Stimulated activated CD8-positive, alpha-beta memory T cell treated with anti-CD3 and anti-CD28 coated beads, Interleukin-7, amount 100 ng/mL, for 4 hours (primary cell): ENCODE results near the gene SNCAIP.
"Not testable (repeated sequence)": the region's sequence is repeated elsewhere in the genome, so short reads cannot be mapped to it uniquely, and the experiment has no call there.

Source experiments
- DNase-seq, 2 donors: peaks; one replicate each; pipeline ENCODE4 v3.0.0-alpha.2; 2020; ENCODE audit warnings: low read depth in 2 of 2

The SNCAIP gene

DNA sequence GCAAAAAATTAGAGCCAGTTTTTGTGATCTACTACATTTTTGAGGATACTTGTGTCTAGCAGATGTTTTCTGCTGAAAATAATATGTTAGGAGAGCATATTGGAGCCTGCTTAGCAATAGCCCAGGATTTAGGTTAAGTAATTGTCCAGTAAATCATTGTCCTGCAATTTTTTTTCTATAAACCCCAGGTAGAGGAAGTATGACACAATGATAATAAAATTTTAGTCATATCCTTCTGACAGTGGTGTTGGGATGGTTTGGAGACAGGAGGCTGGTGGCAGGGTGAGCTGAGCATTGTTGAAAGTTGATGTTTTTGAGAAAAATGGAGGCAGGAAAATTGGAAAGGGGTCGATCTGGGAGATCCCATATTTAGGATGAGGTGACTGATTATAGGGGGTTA is 3.5 kb downstream of the SNCAIP start:
- no peak for DNase-seq

DNA sequence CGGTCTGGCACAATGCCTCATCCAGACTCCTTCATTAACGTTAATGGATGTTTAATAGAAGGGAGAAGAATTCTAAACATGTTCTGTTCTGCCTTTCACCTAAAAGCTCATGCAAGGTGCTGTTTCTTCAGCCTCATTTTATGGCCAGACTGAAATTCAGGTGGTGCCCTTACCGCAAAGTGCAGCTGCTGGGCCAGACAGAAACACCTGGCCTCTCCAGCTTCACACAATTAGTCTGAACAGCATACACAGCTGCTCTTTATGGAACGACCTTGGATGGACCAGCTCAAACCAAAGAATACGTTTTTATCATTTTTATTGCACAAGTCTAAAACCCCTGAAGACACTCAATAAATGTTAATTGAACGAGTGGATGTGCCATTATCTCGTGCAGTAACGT is 4.6 kb downstream of the SNCAIP start:
- no peak for DNase-seq

DNA sequence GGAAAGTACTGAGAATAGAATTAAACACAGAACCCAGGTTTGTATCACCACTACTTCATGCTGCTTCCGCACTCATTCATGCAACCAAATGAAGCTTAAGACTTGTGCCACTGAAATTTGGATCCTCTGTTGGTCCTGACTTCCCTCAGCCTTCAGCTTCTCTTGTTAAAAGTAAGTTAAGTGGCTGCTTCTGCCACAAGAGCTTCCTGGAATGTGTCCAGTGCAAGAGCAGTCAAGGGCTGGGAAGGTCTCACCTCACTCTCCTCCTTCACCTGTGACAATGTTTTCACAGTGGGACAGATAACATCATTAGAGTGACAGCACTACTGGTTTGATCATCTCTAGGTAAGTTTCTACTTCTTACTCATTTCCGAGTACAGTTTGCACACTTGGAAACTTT is 7.9 kb downstream of the SNCAIP start:
- DNase-seq = no peak

DNA sequence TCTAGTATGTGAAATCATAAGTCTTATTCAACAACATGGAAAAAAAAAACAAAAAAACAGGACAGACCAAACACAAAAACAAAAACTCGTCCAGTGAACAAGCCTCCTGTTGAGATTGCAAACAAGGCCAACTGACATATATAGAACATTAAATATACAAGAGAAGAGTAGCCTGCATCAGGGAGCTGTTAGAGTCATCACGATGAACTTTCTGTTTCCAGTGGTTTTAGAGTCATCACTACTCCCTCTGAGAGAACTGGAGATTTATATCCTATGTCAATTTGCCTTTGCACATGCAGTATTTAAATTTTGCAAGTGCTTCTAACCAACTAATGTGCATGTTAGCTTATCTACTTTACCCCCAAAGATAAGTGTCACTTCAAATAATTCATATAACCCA is 9.9 kb downstream of the SNCAIP start:
- DNase-seq = no peak

DNA sequence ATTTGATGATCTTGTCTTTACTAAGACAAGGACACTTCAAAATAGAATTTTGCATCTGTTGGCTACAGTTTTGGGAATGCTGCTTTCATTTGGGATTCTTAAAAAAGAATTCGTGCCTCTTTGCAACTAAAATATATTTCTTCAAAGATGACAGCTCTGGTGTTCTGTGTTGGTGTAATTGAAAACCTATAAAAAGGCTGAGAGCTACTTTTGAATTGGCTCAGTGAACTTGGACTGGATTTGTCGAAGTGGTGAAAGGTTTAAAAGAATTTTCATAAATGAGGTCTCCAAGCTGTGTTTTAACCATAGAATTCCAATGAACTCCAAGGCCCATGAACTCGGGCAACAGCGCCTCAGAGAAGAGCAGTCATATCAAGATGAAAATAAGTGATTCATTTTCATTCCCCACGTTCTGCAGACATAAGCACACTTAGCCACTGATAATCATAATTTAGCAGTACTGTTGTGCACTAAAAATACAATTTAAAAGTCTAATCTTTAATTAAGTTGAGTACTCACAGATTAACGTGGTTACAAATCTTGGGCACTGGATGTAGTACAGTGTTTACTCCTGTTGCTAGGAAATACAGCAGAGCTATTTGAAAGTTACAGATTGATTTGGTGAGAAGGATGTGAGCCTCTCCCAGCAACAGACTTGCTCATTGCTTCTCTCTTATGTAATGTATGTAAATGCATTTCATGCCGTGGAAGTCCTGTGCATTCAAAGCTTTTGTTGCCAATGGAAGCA is 10.9 kb downstream of the SNCAIP start:
- no peak for DNase-seq

DNA sequence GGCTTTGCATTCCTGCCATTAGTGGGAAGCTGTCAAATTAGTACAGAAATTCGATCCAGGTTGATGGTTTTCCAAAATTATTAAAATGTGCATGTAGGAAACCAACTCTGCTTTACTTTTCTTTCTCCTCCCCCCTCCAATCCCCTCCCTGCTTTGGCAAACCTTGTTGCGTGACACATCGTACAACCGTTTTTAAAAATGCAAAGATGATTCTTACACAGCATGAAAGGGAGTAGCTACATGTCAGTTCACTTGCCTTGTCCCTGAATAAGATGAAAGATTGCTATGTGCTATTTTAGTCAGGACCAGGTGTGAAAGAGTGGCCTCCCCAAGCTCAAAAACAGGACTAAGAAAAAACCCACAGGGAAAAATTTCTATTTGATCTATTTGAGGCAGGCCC is 11.7 kb downstream of the SNCAIP start:
- DNase-seq = no peak

DNA sequence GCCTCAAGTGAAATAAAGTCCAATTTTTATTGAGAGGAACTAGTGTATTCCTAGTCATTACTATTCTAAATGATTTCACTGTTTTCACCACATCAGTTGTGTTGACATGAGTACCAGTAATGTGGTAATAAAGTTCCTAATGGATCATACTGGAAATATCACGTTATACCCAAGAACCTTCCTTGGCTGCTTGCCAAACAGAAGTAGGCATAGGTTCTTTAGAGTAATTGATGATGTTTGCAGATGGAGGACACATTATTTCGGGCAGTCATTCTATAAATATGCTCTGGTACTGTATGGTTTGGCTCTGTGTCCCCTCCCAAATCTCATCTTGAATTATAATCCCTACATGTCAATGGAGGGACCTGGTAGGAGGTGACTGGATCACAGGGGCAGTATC is 15.1 kb downstream of the SNCAIP start:
- DNase-seq = no peak

DNA sequence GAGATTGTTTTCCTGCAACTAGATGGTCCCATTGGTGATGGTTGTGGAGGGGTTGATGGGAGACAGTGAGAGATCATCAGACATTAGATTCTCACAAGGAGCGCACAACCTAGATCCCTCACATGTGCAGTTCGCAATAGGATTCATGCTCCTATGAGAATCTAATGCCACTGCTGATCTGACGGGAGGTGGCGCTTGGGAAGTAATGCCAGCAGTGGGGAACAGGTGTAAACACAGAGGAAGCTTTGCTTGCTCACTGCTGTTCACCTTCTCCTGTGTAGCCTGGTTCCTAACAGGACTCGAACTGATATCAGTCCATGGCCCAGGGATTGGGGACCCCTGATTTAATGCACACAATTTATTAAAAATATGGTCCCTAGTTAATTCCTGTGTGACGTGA is 18.8 kb downstream of the SNCAIP start:
- DNase-seq = no peak

DNA sequence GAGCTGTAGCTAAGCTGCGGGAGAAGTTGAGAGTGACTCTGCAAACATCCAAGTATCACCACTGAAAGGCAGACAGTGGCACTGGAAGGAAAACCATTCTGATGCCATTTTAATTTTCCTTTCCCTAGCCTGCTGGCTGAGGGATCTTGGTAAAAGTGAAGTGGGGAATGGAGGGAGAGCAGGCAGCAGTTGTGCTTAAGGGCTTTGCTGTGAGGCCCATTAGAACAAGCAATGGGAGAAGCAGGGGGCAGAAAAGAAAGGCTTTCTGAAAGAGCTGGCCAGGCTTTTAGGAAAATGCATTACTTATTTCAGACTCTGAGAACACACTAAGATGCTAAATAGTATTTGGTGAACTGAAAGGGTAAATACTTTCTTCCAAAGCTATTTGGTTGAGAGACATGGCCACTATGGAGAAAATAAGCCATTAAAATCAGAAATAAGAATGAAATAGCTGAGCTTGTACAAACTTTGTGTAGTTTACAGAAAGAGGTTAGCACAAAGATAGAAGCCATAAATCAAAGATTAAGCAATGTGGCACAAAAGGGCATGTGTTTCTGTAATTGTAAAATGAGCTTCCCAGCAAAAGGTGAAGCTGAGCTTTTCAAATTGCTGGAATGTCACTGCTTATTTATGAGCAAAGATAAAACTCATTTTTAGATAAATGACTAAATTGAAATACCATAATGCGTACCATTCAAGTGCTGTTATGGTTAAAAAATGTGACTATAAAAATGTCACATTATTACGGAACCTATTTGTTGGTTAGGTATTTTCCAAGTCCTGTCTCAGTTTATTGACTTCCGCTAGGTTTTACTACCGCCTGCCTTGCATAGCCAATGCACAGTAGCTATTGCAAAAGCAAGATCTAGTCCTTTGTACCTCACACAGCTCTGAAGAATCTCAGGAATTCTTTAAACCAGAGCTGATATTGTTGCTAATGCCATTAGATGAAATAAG is 20.8 kb downstream of the SNCAIP start:
- no peak for DNase-seq

DNA sequence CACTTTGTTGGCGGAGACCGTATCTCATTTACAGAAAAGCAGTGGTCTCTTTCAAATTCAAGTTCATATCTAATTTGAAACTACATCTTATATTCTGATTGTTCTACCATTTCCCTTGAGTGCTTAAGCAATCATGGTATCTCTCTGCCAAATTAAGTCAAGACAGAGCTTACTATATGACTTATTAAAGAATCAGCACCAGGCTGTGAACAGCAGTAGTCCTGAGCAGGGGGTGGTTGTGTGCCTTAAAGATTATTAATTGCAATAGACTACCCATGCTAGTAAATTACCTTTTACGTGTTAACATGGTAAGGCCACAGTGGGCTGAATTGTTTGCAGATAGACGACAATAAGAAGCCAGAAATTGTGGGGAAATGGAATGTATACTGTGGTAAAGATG is 21.5 kb downstream of the SNCAIP start:
- no peak for DNase-seq

DNA sequence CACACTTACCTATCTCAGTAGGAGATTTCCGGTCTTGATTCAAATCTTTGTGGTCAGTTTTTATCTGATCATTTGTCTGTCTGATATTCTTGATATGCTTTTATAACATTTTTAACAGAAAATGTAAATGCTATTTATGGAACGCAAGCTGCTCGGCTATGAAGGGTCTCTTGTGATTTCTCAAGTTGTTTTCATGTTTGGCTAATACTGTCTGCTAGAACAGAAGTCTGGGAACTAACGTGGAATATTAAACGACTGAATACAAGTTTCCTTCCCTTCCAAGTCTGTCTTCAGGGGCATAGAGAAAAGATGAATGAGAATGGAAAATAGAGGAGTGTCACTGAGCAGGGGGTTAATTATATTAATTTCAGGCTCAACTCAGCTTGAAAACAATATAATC is 27.6 kb downstream of the SNCAIP start:
- DNase-seq = no peak

DNA sequence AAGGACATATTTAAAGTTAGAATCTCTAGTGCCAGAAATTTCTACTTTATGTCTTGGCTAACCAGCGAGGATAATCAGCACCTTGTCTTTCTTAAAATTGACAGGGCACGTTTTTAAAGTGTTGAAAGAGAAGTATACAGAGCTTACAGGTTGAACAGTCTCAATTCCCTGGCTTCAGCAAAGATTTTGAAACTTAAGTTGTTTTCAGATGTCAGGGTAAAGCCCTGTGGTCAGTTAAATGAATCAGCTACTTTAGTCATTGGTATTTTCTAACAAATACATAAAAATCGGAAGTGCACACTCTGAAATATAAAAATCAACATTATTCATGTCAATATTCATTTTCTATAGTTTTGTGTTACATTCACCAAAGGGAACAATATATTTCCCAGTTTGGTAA is 29.1 kb downstream of the SNCAIP start:
- DNase-seq = no peak

DNA sequence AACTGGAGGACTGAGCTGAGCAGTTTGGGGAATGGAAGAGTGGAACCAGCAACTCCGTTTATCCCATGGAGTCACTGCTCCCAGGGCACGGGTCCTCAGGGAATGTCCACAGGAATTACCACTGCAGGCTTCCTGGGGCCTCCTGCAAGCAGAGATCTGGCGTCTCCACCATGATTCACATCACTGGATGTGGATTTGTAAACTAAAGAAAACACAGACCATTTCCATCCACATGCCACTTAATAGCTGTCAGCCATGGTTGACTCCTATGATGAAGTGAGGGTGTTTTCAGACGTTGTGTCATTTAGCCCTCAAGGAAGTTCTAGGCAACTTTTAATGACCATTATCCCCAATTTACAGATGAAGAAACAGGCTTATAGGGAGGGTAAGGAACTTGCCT is 30.2 kb downstream of the SNCAIP start:
- DNase-seq = no peak

DNA sequence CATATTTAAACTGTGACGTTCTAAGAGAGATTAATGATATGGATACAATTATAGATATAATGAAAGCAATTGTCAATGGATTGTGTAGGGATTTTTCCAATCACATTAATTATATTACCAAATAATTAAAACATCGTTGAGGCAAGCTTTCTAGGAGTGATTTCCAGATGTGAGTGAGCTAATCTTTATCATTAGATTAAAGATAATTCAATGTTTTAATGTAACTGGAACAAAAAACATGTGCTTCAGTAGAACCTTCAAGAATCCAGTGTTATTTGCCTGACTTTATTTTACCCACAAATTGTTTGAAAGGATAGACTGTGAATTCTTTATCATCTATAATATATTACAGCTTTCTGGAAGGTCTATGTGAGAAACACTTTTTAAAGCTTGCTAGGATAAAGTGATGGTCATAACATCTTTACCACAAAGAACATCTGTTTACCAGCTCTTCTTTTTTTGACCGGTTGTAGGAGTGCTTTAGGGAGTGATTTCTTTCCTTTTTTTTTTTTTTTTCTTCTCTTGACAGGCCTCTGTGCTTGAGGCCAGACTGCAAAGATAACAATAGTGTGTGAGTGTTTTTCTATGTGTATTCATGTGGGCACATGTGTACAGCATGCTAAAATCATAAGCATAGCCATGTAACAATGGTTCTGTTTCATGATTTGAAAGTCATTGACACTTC is 35.0 kb downstream of the SNCAIP start:
- no peak for DNase-seq

DNA sequence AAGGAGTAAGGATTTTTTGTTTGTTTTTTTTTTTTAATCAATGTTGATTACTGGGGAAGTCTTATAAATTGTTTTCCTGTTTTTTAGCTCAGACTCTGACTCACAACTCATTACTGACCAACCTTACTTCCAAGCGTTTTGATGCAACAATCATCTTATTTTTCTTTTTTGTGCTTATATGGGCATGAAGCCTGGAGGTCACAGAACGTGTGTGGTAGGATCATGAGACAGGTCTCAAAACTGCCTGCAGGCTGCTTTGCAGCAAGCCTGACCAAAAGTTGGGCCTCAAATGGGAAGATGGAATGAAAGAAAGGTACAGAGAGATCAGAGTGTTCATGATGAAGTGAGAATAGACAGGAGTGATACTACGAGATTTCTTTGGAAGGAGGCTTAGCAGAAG is 38.5 kb downstream of the SNCAIP start:
- no peak for DNase-seq

DNA sequence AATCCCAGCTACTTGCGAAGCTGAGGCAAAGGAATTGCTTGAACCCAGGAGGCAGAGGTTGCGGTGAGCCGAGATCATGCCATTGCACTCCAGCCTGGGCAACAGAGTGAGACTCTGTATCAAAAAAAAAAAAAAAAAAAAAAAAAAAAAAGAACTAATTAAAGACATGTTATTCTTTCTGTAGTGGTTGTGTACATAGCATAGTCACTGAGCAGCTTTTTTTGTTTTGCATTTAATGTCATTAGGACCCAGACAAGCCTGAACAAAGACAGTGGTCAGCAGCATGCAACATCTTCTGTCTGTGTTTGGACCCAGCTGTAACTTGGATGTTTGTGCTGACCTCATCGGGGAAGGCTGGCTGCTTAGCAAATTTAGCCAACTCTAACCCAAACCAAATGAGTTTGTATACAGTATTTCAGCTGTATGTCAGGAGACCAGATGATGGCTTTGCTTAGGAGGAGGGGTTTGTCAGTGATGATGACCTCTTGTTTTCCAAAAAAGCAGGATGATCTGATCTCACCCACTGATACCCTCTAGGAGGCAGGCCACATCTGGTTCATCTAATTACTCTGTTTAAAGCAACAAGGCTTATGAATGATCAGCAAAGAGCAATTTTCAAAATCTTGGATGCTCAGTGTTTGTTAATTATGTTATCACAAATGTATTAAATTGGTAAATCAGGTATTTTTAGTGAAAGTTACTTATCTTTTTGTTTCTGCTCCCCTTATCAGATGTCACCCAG is 39.5 kb downstream of the SNCAIP start:
- no peak for DNase-seq

DNA sequence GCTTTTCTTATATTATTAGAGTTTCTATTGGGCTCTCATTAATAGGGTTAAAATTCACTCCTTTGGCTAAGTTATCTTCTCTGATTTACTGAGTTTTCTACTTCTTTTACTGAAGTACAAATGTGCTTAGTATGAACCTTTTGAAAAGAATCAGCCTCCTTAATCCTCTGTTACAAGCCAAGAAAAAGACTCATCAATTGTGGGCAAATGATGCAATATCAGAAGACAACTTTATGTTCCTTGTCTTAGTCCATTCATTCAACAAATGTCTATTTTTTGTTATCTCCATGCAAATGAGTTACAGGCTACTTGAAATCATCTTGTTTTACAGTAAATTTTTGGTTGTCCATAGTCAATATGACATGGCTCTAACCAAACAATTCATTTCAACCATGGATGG is 40.3 kb downstream of the SNCAIP start:
- DNase-seq = no peak

DNA sequence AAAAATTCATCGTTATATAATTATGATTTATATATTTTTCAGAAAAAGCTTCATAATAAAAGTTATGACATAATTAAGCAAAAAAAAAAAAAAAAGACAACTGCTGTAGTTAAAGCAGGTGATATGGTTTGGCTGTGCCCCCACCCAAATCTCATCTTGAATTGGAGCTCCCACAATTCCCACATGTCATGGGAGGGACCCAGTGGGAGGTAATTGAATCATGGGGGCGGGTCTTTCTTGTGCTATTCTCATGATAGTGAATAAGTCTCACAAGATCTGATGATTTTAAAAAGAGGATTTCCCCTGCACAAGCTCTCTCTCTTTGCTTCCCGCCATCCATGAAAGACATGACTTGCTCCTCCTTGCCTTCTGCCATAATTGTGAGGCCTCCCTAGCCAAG is 41.3 kb downstream of the SNCAIP start:
- not testable (repeated sequence) for DNase-seq

DNA sequence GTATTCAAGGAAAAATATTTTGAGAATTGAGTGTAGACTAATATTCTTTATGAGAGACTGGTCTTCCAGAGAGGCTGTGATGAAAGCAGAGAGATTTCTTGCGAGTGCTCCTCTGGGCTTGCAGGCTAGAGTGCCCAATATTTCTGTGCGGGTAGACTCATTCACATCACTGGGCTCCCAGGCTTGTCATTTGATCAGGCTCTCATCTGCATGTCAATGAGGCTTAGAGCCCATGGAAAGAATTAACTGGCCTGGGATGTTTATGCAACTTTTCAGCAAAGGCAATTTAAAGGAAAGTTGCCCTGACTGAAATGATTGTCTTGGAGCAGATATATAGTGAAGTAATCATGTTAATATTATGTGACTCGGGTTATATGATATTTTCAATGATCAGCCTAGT is 42.3 kb downstream of the SNCAIP start:
- DNase-seq = no peak

DNA sequence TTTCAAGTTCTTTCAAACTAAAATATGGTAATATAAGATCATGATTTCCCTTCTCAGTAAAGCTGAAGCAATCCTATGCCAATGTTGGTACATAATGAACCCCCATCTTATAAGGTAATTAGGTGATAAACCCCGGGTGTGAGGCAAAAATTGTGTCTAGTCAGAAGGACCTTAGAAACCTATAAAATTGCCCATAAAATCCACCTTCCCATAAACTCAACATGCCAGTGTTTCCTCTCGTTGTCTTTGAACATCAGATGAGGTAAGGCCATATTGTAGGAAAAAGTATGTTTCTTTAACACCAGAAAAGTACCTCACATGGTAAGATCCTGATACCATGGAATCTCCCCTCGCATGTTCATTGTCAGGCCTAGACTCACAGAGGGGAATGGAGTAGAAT is 43.3 kb downstream of the SNCAIP start:
- no peak for DNase-seq

DNA sequence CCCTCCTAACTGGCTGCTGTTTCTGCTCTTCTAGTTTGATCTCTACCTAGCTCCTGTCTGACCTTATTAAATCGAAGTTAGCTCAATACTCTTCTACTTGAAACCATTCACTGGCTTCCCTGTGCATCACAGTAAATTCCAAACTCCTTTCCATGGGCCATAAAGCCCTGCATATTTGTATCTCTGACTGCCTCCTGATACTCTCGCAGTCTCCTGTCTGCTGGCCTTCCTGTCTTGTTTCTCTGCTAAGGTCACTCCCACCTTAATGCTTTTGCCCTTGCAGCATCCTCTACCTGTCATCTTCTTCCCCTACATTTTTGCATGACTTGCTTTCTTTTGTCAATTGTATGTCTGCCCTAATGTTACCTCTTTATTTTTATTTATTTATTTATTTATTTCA is 44.8 kb downstream of the SNCAIP start:
- DNase-seq = no peak
